Measurements from ENCODE around the gene ITGB2.
"Not testable (repeated sequence)": the region's sequence is repeated elsewhere in the genome, so short reads cannot be mapped to it uniquely, and the experiment has no call there.

The ITGB2 gene

DNA sequence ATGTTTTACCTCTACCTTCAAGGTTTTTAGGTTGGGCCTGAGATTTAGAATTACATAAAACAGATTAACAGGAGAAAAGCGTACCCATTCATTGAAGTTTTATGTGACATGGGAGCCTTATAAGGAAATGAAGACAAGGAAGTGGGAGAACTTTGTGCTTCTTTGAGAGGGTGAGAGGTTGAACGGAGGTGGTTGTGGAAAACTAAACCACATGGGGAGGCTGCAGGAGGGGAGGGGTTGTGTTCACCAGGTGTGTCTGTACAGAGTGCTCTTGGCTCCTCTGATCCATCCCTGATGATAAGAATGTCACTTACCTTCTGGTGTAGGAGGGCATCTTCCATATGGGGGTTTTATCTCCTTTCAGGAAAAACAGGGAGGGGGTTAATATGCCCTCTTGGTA is 21.9 kb upstream of the ITGB2 start:
- no peak for DNase-seq (ENCODE audit: low read depth in 3 of 3, low spot score in 1 of 3)

DNA sequence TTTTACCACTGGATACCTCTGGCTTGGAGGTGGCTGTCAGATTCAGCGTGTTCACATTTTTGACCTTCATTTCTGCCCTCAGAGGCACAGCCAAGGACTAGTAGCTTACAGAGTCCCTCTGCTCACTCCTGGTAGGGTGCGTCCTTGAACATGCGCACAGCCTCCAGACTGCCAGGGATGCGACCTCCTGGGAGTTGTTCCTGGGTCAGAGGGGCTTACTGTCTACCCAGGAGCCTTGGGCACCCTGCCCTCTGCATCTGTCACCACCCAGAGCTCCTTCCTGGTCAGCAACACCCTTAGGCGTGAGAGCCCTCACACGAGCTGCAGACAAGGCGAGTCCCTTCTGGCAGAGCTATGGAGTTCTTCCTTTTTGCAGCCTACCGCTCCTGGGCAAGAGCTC is 20.9 kb upstream of the ITGB2 start:
- no peak for DNase-seq (ENCODE audit: low read depth in 3 of 3, low spot score in 1 of 3)

DNA sequence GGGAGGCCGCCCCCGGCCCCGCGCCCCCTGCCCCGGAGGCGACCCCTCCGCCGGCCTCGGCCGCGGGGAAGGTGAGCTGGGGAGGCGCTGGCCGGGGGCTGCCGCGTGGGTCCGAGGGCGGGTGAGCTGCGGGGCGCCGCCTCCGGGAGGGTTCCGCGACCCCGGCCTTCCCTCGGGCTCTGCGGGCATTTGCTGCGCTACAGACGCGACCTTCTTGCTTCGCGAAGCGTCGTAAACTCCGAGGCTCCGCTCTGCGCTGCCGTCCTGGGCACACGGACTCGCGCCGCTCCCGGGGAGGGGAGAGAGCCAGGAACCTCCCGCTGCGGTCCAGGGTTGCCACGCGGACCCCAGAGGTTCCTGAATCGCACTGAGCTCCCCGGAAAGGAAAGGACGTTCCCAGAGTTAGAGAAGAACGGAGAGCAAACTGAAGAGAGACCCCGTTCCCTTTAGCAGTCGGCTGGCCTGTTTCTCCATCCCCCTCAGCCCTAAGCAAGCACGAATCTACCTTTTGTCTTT is 19.5 kb upstream of the ITGB2 start:
- DNase-seq (ENCODE audit: low read depth in 3 of 3, low spot score in 1 of 3) = no peak

DNA sequence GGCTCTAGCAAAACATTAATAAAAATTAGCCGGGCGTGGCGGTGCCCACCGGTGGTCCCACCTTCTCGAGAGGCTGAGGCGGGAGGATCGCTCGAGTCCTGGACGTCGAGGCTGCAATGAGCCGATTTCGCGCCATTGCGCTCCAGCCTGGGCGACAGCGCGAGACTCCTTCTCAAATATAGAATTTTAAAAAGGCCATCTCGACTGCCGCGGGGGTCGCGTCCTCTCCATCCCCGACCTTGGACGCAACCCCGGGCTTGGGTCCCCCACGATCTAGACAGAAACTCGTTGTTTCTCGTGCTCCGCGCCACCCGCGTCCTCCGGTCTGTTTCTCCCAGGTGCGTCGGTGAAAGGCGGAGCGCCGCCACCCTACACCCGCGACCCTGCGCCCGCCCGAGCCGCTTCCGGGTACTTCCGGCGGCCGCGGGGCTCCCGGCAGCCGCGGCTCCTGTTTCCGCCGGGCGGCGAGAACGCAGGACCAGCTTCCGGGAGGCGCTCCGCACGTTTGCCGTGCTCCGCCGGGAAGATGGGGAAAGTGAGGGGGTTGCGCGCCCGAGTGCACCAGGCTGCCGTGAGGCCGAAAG is 18.9 kb upstream of the ITGB2 start, which contains the start of gene SLX9:
Gene SLX9 (plus strand): TSS at position 498 of the 584 bp plus-strand sequence. CDS start 29 bp downstream, at position 527.
- DNase-seq (ENCODE audit: low read depth in 3 of 3, low spot score in 1 of 3) = peak; percentile 50 to 74 (median 64)

DNA sequence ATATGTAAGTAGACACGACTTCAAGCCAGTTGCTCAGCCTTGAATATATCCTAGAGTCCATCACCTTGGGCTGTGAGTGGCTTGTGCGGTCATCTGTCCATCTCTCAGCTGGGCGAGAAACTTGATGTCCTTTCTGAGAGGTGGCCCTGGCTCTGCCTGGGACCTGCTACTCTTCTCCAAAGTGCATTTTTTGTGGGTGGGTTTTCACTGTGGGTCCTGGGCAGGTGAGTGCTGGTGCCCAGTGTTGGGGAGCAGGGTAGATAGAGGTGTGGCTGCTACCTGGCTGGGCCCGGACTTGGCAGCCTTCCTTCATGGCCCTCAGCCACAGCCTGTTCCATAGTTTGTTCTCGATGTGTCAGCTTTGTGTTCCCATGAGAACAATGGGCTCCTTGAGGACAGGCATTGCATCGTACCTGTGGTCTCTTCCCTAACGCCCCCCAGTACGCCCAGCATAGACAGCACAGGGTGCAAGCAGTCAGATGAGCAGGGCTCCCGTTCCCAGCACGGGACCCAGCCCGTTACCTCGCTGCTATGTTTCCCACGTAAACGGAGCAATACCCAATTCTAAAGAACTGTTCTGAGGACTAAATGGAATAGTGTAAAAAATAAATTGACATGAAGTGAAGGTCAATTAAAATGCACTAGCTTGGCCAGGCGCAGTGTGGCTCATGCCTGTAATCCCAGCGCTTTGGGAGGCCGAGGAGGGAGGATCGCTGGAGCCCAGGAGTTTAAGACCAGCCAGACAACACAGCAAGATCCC is 18.3 kb upstream of the ITGB2 start:
- no peak for DNase-seq (ENCODE audit: low read depth in 3 of 3, low spot score in 1 of 3)

DNA sequence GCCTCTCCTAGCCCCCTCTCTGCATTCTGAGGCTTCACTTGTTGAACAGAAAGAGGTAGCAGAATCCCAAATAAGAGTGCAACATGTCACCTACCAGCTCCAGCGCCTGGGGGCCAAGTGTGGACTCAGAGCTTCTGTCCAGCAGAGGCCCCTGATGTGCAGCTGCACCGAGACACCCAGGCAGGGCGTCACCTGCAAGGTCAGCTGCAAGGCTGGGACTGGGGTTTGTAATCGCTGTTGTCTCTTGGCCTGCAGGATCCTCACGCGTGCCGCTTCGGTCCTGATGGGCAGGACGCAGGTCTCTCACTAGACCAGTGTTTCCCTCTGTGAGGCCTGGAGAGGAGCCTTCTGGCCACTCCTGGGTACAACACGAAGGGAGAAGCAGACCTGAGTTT is 14.8 kb upstream of the ITGB2 start:
- no peak for DNase-seq (ENCODE audit: low read depth in 3 of 3, low spot score in 1 of 3)

DNA sequence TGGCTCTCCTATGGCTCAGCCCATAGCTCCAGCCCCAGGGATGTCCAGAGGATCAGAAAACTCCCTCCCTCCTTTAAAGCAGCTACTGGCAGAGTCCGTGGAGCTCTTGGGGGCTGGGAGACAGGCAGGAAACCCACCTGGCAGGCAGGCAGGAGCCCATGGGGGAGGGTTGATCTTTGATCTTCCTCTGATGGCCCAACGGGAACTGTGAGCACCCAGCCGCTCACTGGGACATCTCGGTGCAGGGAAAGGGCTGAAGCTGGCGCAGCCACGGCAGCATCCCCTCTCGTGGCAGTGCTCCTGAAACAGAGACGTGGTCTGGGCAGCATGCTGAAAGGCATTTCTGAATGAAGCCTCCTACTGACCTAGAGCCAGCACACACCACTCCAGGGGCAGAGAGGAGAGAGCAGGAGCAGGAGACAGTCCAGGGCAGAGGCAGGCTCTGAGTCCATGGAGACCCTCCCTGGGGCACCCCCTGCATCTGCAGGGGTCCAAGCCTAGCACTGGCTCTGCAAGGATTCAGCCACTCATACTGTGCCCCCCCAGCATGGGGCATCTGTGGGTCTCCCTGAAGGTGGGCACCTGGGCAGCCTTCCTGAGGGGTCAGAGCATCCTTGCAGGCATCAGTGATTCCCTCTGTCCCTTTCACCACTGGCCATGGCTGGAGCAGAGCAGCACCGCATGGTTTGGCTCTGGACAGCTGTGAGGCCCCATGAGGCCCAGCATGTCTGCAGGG is 14.3 kb upstream of the ITGB2 start:
- no peak for DNase-seq (ENCODE audit: low read depth in 3 of 3, low spot score in 1 of 3)

DNA sequence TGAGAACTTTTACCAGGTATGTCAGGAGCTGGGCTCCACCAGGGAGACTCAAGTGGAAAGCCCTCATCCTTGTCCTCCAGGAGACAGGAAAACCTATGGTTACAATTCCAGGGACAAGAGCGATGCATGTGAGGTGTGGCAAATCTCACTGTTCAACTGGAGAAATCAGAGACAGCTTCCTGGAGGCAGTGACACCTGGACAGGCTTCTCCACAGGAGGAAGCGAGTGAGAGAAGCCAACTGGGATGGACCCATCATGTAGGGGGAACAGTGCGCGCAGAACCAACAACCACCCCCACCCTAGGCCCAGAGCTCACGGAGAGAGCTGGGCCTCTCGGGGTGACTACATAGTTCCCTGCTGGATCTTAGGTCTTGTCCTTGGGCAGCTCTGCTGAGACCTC is 13.6 kb upstream of the ITGB2 start:
- no peak for DNase-seq (ENCODE audit: low read depth in 3 of 3, low spot score in 1 of 3)

DNA sequence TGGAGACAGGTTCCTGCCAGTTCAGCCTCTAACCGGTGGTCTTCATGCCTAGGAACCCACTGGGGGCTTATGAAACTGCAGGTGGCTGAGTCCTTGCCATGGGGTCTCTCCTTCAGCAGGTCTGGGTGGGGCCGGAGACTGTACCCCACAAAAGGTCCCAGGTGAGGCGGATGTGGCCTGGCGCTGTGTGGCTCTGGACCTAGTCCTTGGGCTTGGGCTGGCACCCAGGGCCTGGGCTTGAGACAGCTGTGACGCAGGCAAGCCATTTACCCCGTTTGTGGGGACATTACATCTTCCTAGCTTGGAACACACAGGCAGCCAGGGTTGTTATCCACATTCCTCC is 13.2 kb upstream of the ITGB2 start:
- no peak for DNase-seq (ENCODE audit: low read depth in 3 of 3, low spot score in 1 of 3)

DNA sequence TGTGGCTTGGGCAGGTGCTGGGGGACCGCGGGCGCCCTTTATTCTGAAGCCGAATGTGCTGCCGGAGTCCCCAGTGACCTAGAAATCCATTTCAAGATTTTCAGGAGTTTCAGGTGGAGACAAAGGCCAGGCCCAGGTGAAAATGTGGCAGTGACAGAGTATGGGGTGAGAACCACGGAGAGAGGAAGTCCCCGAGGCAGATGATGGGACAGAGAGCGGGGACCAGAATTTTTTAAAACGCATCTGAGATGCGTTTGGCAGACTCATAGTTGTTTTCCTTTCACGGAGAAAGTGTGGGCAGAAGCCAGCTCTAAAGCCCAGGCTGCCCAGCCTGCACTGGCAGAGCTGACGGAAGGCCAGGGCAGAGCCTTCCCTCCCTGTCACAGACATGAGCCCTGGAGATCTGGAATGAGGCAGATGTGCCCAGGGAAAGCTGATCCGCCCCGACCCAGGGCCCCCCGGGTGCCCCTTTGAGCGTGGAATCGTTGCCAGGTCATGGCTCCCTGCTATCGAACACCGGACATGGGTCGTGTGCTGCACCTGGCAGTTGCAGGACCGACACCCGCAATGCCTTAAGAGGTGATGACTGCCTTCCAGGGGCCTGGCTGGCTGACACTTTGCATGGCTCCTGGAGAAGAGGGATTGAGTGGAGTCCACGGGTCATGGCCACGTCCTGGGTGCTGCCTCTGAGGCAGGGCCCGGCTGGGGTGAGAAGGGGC is 12.7 kb upstream of the ITGB2 start:
- DNase-seq (ENCODE audit: low read depth in 3 of 3, low spot score in 1 of 3) = no peak

DNA sequence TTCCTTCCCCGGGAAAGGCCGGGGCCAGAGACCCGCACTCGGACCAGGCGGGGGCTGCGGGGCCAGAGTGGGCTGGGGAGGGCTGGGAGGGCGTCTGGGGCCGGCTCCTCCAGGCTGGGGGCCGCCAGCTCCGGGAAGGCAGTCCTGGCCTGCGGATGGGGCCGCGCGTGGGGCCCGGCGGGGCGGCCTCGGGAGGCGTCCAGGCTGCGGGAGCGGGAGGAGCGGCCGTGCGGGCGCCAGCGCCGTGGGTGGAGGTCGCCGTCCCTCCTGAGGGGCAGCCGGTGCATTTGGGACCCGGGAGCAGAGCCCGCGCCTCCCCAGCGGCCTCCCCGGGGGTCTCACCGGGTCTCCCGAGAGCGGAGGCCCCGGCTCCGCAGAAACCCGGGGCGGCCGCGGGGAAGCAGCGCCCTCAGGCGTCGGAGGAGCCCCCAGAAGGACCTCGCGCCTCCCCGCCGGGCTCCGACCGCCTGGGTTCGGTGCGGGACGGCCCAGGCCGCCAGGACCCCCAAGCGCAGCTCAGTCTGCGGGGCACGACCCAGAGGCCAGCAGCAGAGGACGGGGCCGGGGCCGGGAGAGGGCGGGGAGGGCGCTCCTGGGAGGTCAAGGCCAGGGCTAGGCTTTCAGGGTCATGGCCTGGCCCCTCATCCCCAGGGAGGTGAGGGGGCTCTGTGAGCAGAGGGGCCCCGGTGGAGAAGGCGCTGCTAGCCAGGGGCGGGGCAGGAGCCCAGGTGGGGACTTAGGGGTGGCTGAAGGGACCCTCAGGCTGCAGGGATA is 11.9 kb upstream of the ITGB2 start:
- DNase-seq (ENCODE audit: low read depth in 3 of 3, low spot score in 1 of 3) = peak in 2 of 3 donors; percentile 33 to 70

DNA sequence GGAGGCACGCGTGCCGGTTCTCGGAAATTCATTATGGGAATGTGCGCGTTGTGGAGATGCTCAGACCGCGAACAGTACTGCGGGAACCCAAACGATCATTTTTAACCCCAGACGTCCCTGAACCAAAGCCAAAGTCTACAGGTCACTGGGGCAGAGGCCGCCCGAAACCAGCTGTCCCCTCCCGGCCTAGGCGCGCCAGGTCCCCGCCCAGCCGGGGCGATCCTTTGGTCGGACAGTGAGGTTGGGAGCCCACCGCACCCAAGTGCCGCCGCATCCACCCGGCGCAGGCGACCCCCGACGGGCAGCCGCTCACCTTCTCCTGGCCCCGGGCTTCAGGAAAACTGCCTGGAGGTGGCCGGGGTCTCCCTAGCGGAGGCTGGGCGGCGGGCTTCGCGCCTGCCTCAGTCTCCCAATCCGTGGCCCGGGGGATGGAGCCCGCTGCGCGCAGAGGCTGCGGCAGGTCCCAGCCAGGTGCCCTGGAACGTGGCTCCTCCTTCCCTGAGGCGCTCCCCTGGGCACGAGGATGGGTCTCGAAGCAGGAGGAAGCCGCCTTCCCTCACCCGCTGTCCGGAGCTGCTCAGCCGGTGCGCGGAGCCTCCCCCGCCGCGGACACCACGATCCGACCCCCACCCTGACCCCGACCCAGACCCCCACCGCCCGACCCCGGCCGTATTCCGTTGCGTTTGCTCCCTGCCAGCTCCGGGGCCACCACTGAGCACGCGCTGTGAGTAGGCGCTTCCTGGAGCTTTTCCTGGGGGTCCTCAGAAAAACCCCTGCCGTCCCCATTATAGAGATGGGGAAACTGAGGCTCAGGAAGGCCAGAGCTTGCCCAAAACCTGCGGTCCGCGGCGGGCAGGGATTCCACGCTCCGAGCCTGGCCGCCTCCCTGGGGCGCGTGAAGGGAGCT is 11.1 kb upstream of the ITGB2 start:
- DNase-seq (ENCODE audit: low read depth in 3 of 3, low spot score in 1 of 3) = no peak

DNA sequence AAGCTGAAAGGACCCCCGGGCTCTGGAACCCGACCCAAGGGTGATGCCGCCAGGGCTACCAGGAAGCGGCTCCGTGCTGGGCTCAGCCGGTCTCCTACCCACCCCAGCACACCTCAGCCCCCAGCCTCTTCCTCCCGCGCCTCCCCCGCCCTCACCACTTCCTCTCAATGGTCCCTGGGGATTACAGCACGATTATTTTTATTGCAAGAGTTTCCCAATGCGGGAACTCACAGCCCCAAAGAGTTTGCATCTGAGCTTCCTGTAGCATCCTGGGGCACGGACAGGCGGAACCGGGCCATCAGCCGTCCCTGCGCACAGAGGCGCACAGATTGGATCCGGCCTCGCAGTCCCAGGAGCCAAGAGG is 10.4 kb upstream of the ITGB2 start:
- no peak for DNase-seq (ENCODE audit: low read depth in 3 of 3, low spot score in 1 of 3)

DNA sequence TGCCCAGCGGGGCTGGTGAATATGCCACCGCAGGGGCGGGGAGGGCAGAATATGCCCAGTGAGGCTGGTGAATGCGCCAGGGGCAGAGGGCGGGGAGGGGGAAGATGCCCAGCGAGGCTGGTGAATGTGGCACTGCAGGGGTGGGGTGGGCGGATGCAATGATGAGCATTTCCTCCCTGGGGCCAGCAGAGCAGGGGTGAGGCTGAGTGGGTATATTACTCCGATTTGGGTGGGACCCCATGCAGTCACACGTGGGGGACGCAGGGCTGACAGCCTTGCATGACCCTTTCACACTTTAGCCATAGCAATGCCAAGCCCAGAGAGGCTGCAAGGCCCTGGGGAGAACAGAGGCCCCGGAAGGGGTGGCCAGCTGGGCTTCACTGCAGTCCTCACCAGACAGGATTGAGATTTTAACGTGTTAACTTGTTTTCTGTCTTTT is 9.9 kb upstream of the ITGB2 start:
- peak in 1 of 3 donors; percentile 25 for DNase-seq (ENCODE audit: low read depth in 3 of 3, low spot score in 1 of 3)

DNA sequence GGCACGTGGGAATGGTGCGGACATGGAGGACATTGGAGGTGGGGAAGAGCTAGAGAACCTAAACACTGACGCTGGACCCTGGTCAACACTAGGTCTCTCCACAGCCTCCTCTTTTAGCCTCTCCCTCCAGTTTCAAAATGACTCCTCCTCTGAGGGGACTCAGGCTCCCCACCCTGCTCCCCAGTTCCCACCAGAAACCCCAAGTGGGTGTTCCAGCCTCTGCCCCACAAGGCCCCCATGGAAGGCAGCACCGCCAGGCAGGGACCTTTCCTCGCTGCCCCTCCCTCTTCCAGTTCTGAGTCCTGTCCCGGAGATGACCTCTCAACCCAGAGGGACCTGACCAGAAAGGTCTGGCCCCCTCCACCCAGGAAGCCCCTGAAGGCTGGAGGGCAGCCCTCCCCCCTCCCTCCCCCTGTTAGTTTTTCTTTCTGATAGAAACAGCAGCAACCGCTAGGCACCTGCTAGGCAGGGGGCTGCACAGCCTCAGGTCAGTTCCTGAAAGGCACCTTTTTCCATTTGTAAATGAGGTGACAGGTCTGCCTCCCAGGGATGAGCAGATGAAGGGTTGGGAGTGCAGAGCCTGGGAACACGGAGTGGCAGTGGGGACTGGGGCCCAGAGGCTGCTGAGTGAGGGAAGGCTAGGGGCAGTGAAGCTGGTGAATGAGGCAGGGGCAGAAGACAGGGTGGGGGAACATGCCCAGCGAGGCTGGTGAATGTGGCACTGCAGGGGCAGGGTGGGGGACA is 9.3 kb upstream of the ITGB2 start:
- no peak for DNase-seq (ENCODE audit: low read depth in 3 of 3, low spot score in 1 of 3)

DNA sequence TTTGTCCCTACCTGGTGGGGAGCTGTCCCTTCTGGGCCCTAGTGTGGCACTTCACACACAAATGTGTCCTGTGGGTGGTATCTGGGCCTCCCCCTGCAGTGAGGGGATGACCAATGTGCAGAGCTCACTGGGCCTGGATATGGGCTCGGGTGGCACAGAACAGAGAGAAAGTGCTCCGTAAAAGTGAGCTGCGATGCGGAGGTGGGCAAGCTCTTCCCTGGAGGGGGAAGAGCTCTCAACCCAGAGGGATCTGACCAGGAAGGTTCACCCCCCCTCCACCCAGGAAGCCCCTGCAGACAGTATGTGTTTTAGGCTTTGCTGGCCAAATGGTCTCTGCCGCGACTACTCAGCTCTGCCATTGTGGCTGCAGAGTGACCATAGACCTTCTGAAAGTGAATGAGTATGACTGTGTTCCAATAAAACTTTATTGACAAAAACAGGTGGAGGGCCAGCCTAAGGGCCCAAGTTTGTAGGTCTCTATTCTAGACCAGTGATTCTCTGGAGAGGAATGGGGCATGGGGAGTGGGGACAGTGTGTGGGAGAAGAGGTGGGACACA is 8.6 kb upstream of the ITGB2 start:
- no peak for DNase-seq (ENCODE audit: low read depth in 3 of 3, low spot score in 1 of 3)

DNA sequence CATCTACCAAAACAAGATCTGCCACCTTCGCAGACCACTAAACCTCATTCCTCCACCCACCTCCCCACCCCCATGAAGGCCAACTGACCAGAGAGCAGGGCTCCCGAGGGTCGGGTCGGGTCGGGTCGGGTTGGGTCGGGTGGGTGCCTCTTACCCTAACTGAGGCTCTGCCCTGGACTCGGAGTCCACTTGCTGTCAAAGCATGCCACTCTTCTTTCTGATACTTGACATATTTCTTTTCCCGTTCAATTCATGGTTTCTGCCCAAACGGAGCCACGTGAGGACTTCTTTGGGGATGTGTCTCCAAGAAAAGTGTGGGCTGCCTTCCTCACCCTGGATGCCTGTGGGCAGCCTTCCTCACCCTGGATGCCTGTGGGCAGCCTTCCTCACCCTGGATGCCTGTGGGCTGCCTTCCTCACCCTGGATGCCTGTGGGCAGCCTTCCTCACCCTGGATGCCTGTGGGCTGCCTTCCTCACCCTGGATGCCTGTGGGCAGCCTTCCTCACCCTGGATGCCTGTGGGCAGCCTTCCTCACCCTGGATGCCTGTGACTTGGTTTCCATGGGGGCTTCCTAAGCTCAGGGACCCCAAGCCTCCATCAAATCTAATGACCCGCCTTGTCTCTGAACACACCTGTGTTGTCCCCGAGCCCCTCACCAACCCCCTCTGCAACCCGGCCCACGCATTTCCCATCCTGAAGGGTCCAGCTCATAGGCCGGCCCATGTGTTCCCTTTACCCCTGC is 8.0 kb upstream of the ITGB2 start:
- not testable (repeated sequence) for DNase-seq (ENCODE audit: low read depth in 3 of 3, low spot score in 1 of 3)

Measured in stimulated activated CD4-positive, alpha-beta T cell treated with anti-CD3 and anti-CD28 coated beads, TNF-alpha, amount 100 ng/mL, for 1 hour (primary cell).